SIG-M5 treated with dmso at 0.1 percent for 504 hours (cell line): Measurements from ENCODE around the gene UXT.
"Not testable (repeated sequence)": the region's sequence is repeated elsewhere in the genome, so short reads cannot be mapped to it uniquely, and the experiment has no call there.

Experiments
- DNase-seq: peaks from one replicate; lab custom pipeline; 2025; ENCODE audit not compliant: unreplicated experiment; lab: John Stamatoyannopoulos, UW

Gene UXT

GRCh38 chrX:47658684-47659420, at the start of gene UXT:
TSS of gene UXT (minus strand) at chrX:47659180. CDS start at chrX:47658927, 253 bp downstream.
- DNase-seq: peak; percentile 88

GRCh38 chrX:47707031-47707780, 48.2 kb upstream of the UXT start:
- no peak for DNase-seq

GRCh38 chrX:47706575-47706974, 47.6 kb upstream of the UXT start:
- no peak for DNase-seq

GRCh38 chrX:47704736-47705135, 45.8 kb upstream of the UXT start:
- no peak for DNase-seq

- DNase-seq: no peak
Observed at GRCh38 chrX:47697181-47697580, 38.2 kb upstream of the UXT start.

GRCh38 chrX:47690175-47690574, 31.2 kb upstream of the UXT start:
- no peak for DNase-seq

GRCh38 chrX:47687263-47687662, 28.3 kb upstream of the UXT start:
- DNase-seq: no peak

GRCh38 chrX:47683829-47684205, 24.8 kb upstream of the UXT start:
- DNase-seq: no peak

GRCh38 chrX:47683184-47683828, 24.3 kb upstream of the UXT start:
- no peak for DNase-seq

GRCh38 chrX:47675959-47676859, 17.2 kb upstream of the UXT start:
- not testable (repeated sequence) for DNase-seq

- DNase-seq: no peak
Observed at GRCh38 chrX:47674776-47675175, 15.8 kb upstream of the UXT start.

GRCh38 chrX:47665797-47666196, 6.8 kb upstream of the UXT start:
- not testable (repeated sequence) for DNase-seq

- no peak for DNase-seq
Observed at GRCh38 chrX:47664737-47665136, 5.8 kb upstream of the UXT start.

GRCh38 chrX:47662144-47662657, 3.2 kb upstream of the UXT start:
- DNase-seq: peak; percentile 22

GRCh38 chrX:47661539-47661938, 2.6 kb upstream of the UXT start:
- DNase-seq: no peak

- no peak for DNase-seq
Observed at GRCh38 chrX:47659421-47659726, 394 bp upstream of the UXT start.

- no peak for DNase-seq
Observed at GRCh38 chrX:47658301-47658683, 688 bp downstream of the UXT start.

GRCh38 chrX:47651043-47651905, 7.7 kb downstream of the UXT start:
- DNase-seq: no peak

GRCh38 chrX:47650164-47651042, 8.6 kb downstream of the UXT start, which contains the start of gene ELK1:
TSS of gene ELK1 (minus strand) at chrX:47650563. CDS start at chrX:47641441, 9,122 bp downstream.
- peak; percentile 93 for DNase-seq
